ENCODE measurements around the gene TUBB.

TUBB gene

GRCh38 chr6:30685157-30686008, 34.8 kb upstream of the TUBB start:
- DNase-seq (ENCODE audit: low read depth) = no peak

GRCh38 chr6:30686009-30686907, 33.9 kb upstream of the TUBB start, which contains the start of gene PPP1R18:
PPP1R18 (minus strand) TSS chr6:30686645; CDS start chr6:30686018, 627 bp downstream.
- TF ChIP-seq CTCF (IDR thresholded peaks at IDR 0.05; ENCODE audit: low read depth, low read length, missing control alignments) = no peak
- DNase-seq (ENCODE audit: low read depth) = no peak
- peak within 1 kb of the TSS; percentile 75 for H3K4me3 ChIP-seq (ENCODE audit: low read depth, low read length)

More at GRCh38 chr6:30685157-30686008, 34.8 kb upstream of the TUBB start:
- TF ChIP-seq CTCF (IDR thresholded peaks at IDR 0.05; ENCODE audit: low read depth, low read length, missing control alignments) = peak; percentile 48
- peak overlapping the region; percentile 75 for H3K4me3 ChIP-seq (ENCODE audit: low read depth, low read length)

- peak overlapping the region; percentile 75 for H3K4me3 ChIP-seq (ENCODE audit: low read depth, low read length)
- no peak for TF ChIP-seq CTCF (IDR thresholded peaks at IDR 0.05; ENCODE audit: low read depth, low read length, missing control alignments)
- peak; percentile 79 for DNase-seq (ENCODE audit: low read depth)
These were observed 33.1 kb upstream of the TUBB start for GRCh38 chr6:30686908-30687658.

- DNase-seq (ENCODE audit: low read depth) = no peak
- peak overlapping the region; percentile 75 for H3K4me3 ChIP-seq (ENCODE audit: low read depth, low read length)
- TF ChIP-seq CTCF (IDR thresholded peaks at IDR 0.05; ENCODE audit: low read depth, low read length, missing control alignments) = no peak
These were observed 32.3 kb upstream of the TUBB start for GRCh38 chr6:30687659-30688431.

GRCh38 chr6:30688569-30688968, 31.6 kb upstream of the TUBB start:
- TF ChIP-seq CTCF (IDR thresholded peaks at IDR 0.05; ENCODE audit: low read depth, low read length, missing control alignments) = peak; percentile 26
- H3K4me3 ChIP-seq (ENCODE audit: low read depth, low read length) = peak overlapping the region; percentile 75
- DNase-seq (ENCODE audit: low read depth) = no peak

Measured in GM12864 (cell line).